Nephron progenitor cell (in vitro differentiated cells): ENCODE measurements around the gene CCDC54.

ENCODE experiments used
- DNase-seq: peaks from one replicate; pipeline ENCODE4 v3.0.0; 2021
- H3K27ac Mint-ChIP-seq: 2 replicates; pipeline ENCODE4 v1.8.0; 2021; ENCODE audit warnings: mild to moderate bottlenecking, moderate library complexity, mixed read lengths
- H3K27me3 Mint-ChIP-seq: 2 replicates; pipeline ENCODE4 v1.8.0; 2021; ENCODE audit warnings: mild to moderate bottlenecking, low read depth, mixed read lengths; ENCODE audit not compliant: poor library complexity
- H3K36me3 Mint-ChIP-seq: 2 replicates; pipeline ENCODE4 v1.8.0; 2021; ENCODE audit warnings: low read depth, mixed read lengths
- H3K4me1 Mint-ChIP-seq: 2 replicates; pipeline ENCODE4 v1.8.0; 2021; ENCODE audit warnings: mixed read lengths
- H3K4me3 Mint-ChIP-seq: 2 replicates; pipeline ENCODE4 v1.8.0; 2021; ENCODE audit warnings: mild to moderate bottlenecking, moderate library complexity, mixed read lengths
- H3K9me3 Mint-ChIP-seq: 2 replicates; pipeline ENCODE4 v1.8.0; 2021; ENCODE audit warnings: mild to moderate bottlenecking, moderate library complexity, mixed read lengths
- CTCF ChIP-seq: fragments of 200-600 bp; sonication (generic); IDR thresholded peaks from 2 replicates; pipeline ENCODE4 v1.5.0; 2021; ENCODE audit warnings: antibody characterized with exemption

Gene CCDC54

GRCh38 chr3:107408513-107408912 is 31.3 kb downstream of the CCDC54 start:
- no peak overlapping the region for H3K4me3 Mint-ChIP-seq
- no peak for TF ChIP-seq CTCF
- no peak overlapping the region for H3K27ac Mint-ChIP-seq
- H3K27me3 Mint-ChIP-seq, result no peaks in the 10 kb centered on the region
- H3K36me3 Mint-ChIP-seq, result peaks cover 7% of the 10 kb centered on the region
- no peaks in the 10 kb centered on the region for H3K4me1 Mint-ChIP-seq
- DNase-seq, result no peak
- peaks cover 32% of the 10 kb centered on the region for H3K9me3 Mint-ChIP-seq

DNA sequence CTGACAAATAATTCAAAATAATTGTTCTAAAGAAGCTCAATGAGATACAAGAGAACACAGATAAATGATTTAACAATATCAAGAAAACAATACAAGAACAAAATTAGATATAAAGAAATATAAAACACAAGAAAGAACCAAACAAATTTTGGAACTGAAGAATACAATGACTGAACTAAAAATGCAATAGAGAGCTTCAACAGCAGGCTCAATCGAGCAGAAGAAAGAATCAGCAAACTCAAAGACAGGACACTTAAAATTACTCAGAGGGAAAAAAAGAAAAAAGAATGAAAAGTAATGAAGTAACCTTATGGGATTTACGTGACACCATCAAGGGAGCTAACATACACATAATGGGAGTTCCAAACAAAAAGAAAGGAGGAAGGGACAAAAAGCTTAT is 32.1 kb downstream of the CCDC54 start:
- Mint-ChIP-seq H3K9me3 (peaks cover 32% of the 10 kb centered on the region), H3K4me1 (no peaks in the 10 kb centered on the region), H3K36me3 (peaks cover 7% of the 10 kb centered on the region), H3K27me3 (no peaks in the 10 kb centered on the region), H3K27ac (no peak overlapping the region), H3K4me3 (no peak overlapping the region)
- no peak for DNase-seq
- TF ChIP-seq CTCF, result no peak

GRCh38 chr3:107410606-107411005 is 33.4 kb downstream of the CCDC54 start:
- TF ChIP-seq CTCF, result no peak
- no peak for DNase-seq
- no peak overlapping the region for H3K4me3 Mint-ChIP-seq
- no peaks in the 10 kb centered on the region for H3K4me1 Mint-ChIP-seq
- H3K27me3 Mint-ChIP-seq, result no peaks in the 10 kb centered on the region
- peaks cover 32% of the 10 kb centered on the region for H3K9me3 Mint-ChIP-seq
- H3K36me3 Mint-ChIP-seq, result peaks cover 7% of the 10 kb centered on the region
- no peak overlapping the region for H3K27ac Mint-ChIP-seq

- H3K36me3 Mint-ChIP-seq, result peaks cover 7% of the 10 kb centered on the region
- H3K27ac Mint-ChIP-seq, result no peak overlapping the region
- no peak overlapping the region for H3K4me3 Mint-ChIP-seq
- H3K27me3 Mint-ChIP-seq, result no peaks in the 10 kb centered on the region
- H3K9me3 Mint-ChIP-seq, result peaks cover 32% of the 10 kb centered on the region
- H3K4me1 Mint-ChIP-seq, result no peaks in the 10 kb centered on the region
- no peak for TF ChIP-seq CTCF
- DNase-seq, result no peak
Observed at GRCh38 chr3:107411056-107411455, 33.8 kb downstream of the CCDC54 start.

GRCh38 chr3:107411779-107412178 is 34.5 kb downstream of the CCDC54 start:
- TF ChIP-seq CTCF, result no peak
- peaks cover 32% of the 10 kb centered on the region for H3K9me3 Mint-ChIP-seq
- H3K27me3 Mint-ChIP-seq, result no peaks in the 10 kb centered on the region
- H3K27ac Mint-ChIP-seq, result no peak overlapping the region
- H3K36me3 Mint-ChIP-seq, result peaks cover 7% of the 10 kb centered on the region
- no peaks in the 10 kb centered on the region for H3K4me1 Mint-ChIP-seq
- no peak overlapping the region for H3K4me3 Mint-ChIP-seq
- DNase-seq, result no peak

- DNase-seq, result no peak
- no peaks in the 10 kb centered on the region for H3K27me3 Mint-ChIP-seq
- no peak overlapping the region for H3K27ac Mint-ChIP-seq
- no peak overlapping the region for H3K4me3 Mint-ChIP-seq
- TF ChIP-seq CTCF, result no peak
- H3K36me3 Mint-ChIP-seq, result peaks cover 7% of the 10 kb centered on the region
- H3K9me3 Mint-ChIP-seq, result peaks cover 32% of the 10 kb centered on the region
- no peaks in the 10 kb centered on the region for H3K4me1 Mint-ChIP-seq
Observed at GRCh38 chr3:107412376-107412775, 35.1 kb downstream of the CCDC54 start.
